B cell (primary cell): Measurements from ENCODE around the gene UBTD1. TPM values are rescaled to one million over a fixed set of nuclear protein-coding genes. Genes with fewer than 3 reads are reported as not detected.

ENCODE experiments used
- ATAC-seq: fragments of 200-7000 bp; cut with Tn5 transposase; one replicate; pipeline ENCODE4 v1.10.0; 2021; ENCODE audit warnings: low read depth, mild to moderate bottlenecking, moderate number of reproducible peaks, moderate library complexity
- CTCF ChIA-PET: fragments of 350-600 bp; sonication (Branson Sonifier 250); formaldehyde crosslinking; loops from one replicate; lab custom pipeline; 2021; ENCODE audit warnings: antibody characterized with exemption, inconsistent platforms; lab: Charles Lee
- POLR2A ChIA-PET: fragments of 350-600 bp; sonication (Branson Sonifier 250); formaldehyde crosslinking; loops from one replicate; lab custom pipeline; 2021; ENCODE audit warnings: antibody characterized with exemption; lab: Charles Lee
- DNase-seq: peaks from one replicate; pipeline ENCODE4 v3.0.0; 2013
- H2AFZ ChIP-seq: 2 replicates; pipeline ENCODE4 v1.6.1; 2012; ENCODE audit warnings: mild to moderate bottlenecking, low read depth, low read length; ENCODE audit not compliant: insufficient read depth, poor library complexity, severe bottlenecking
- H3K27ac ChIP-seq, 2 donors: 1 replicate in 1 of 2; 2 replicates in 1 of 2; pipeline ENCODE4 v1.5.1; 2012 to 2013; ENCODE audit warnings: low read length in 2 of 2, mild to moderate bottlenecking in 2 of 2, moderate library complexity in 1 of 2
- H3K27me3 ChIP-seq, 4 experiments: fragments of 200-600 bp in 1 of 4; sonication (generic) in 1 of 4; replicated peaks in 1 of 4; 1 replicate in 2 of 4; 2 replicates in 2 of 4; pipeline versions ENCODE4 v1.6.1 to v1.7.0; 2013 to 2016; ENCODE audit warnings: low read length in 3 of 4, mild to moderate bottlenecking in 2 of 4, mixed read lengths in 1 of 4, moderate library complexity in 1 of 4; ENCODE audit not compliant: insufficient read depth in 4 of 4, control insufficient read depth in 3 of 4; ENCODE audit errors: control extremely low read depth in 1 of 4
- H3K36me3 ChIP-seq, 2 experiments: replicated peaks in 1 of 2; 1 replicate in 1 of 2; 2 replicates in 1 of 2; pipeline versions ENCODE4 v1.6.1 to v1.7.1; 2013; ENCODE audit warnings: low read length in 1 of 2; ENCODE audit not compliant: insufficient read depth in 2 of 2, control insufficient read depth in 1 of 2; ENCODE audit errors: control extremely low read depth in 1 of 2, extremely low read depth in 1 of 2
- H3K4me1 ChIP-seq, 2 donors: fragments of 200-600 bp in 1 of 2; sonication (generic) in 1 of 2; 1 replicate in 1 of 2; 2 replicates in 1 of 2; pipeline versions ENCODE4 v1.5.1 to v1.6.1; 2013 to 2017; ENCODE audit warnings: low read length in 2 of 2; ENCODE audit not compliant: control insufficient read depth in 2 of 2, insufficient read depth in 2 of 2
- H3K4me2 ChIP-seq: replicated peaks from 2 replicates; pipeline ENCODE3; 2012; ENCODE audit warnings: mild to moderate bottlenecking, low read depth, low read length; ENCODE audit not compliant: poor library complexity, severe bottlenecking
- H3K4me3 ChIP-seq, 5 experiments: fragments of 200-600 bp in 1 of 5; sonication (generic) in 1 of 5; 1 replicate in 3 of 5; 2 replicates in 2 of 5; pipeline versions ENCODE4 v1.5.1 to v1.7.0; 2011 to 2016; ENCODE audit warnings: low read length in 4 of 5, mild to moderate bottlenecking in 4 of 5, low read depth in 2 of 5, control low read depth in 1 of 5, moderate library complexity in 1 of 5; ENCODE audit not compliant: insufficient read depth in 1 of 5; ENCODE audit errors: control extremely low read depth in 1 of 5, extremely low read depth in 1 of 5
- H3K79me2 ChIP-seq: fragments of 200-600 bp; sonication (generic); one replicate; pipeline ENCODE4 v1.6.0; 2016; ENCODE audit warnings: low read length; ENCODE audit not compliant: control insufficient read depth, insufficient read depth
- H3K9ac ChIP-seq: fragments of 200-600 bp; sonication (generic); 2 replicates; pipeline ENCODE4 v1.6.1; 2017; ENCODE audit warnings: mild to moderate bottlenecking, low read length, moderate library complexity
- H3K9me3 ChIP-seq, 3 donors: one replicate each; pipeline versions ENCODE4 v1.6.1 to v1.7.1; 2013; ENCODE audit warnings: low read length in 2 of 3; ENCODE audit not compliant: control insufficient read depth in 2 of 3, insufficient read depth in 1 of 3; ENCODE audit errors: control extremely low read depth in 1 of 3
- H4K20me1 ChIP-seq: 2 replicates; pipeline ENCODE4 v1.6.0; 2012; ENCODE audit warnings: mild to moderate bottlenecking, low read length; ENCODE audit not compliant: insufficient read depth, control insufficient read depth, poor library complexity, severe bottlenecking
- H3K27ac Mint-ChIP-seq: one replicate; pipeline ENCODE4 v1.8.0; 2021; ENCODE audit warnings: mixed read lengths
- H3K27me3 Mint-ChIP-seq: one replicate; pipeline ENCODE4 v1.8.0; 2021; ENCODE audit warnings: mixed read lengths
- H3K4me1 Mint-ChIP-seq: one replicate; pipeline ENCODE4 v1.8.0; 2021; ENCODE audit warnings: mixed read lengths
- H3K4me3 Mint-ChIP-seq: one replicate; pipeline ENCODE4 v1.8.0; 2021; ENCODE audit warnings: mixed read lengths
- H3K9me3 Mint-ChIP-seq: one replicate; pipeline ENCODE4 v1.8.0; 2022; ENCODE audit warnings: mixed read lengths; ENCODE audit not compliant: insufficient read depth
- CTCF ChIP-seq: fragments of 200-600 bp; IDR thresholded peaks from one replicate; pipeline ENCODE4 v1.8.0; 2022; ENCODE audit warnings: antibody characterized with exemption, mild to moderate bottlenecking
- EZH2 ChIP-seq: IDR thresholded peaks from 2 replicates; pipeline ENCODE4 v1.6.1; 2012; ENCODE audit warnings: borderline replicate concordance, low read depth, mild to moderate bottlenecking, moderate library complexity, low read length; ENCODE audit not compliant: insufficient read depth, poor library complexity, severe bottlenecking
- WGBS: methylation state at CpG from one replicate; pipeline ENCODE4 v1.1.5; 2013; ENCODE audit warnings: missing lambda C conversion rate; ENCODE audit not compliant: insufficient coverage; 5-methylcytosine and 5-hydroxymethylcytosine counted together
- intact Hi-C: fragments of 100-400 bp; cut with micrococcal nuclease; formaldehyde crosslinking; loops from one replicate; pipeline ENCODE4 v1.10.0; 2022
- polyA plus RNA-seq: library from polyadenylated mRNA; depleted of rRNA; stranded (reverse); fragments of >200 nt; gene quantifications from 2 replicates; pipeline ENCODE4 v1.2.3, GENCODE V29; 2012
- total RNA-seq, 2 donors: library from RNA; stranded (reverse); fragments of 120-200 nt in 1 of 2; gene quantifications; 1 replicate in 1 of 2; 2 replicates in 1 of 2; pipeline versions ENCODE4 v1.2.3 to v1.2.4, GENCODE V29; 2013 to 2022

The UBTD1 gene
- total and polyA plus RNA-seq, 2 donors (not counting 1 experiment from before 2014, with no cell fraction given) = 1.3 to 1.8 TPM

GRCh38 chr10:97532935-97533671, 34.4 kb downstream of the UBTD1 start:
- Mint-ChIP-seq H3K4me1 (no peaks in the 10 kb centered on the region), H3K27ac (no peak overlapping the region), H3K27me3 (no peaks in the 10 kb centered on the region), H3K4me3 (no peak overlapping the region), H3K9me3 (peaks cover 2% of the 10 kb centered on the region)
- H3K27ac ChIP-seq = no peak overlapping the region
- ChIA-PET POLR2A (interaction anchor here (0.6 kb wide), 1 partner anchor 1625 kb away, joined by 3 read pairs; no protein-coding TSS in a partner anchor), CTCF (interaction anchor here (1.0 kb wide), 1 partner anchor 23 kb away, joined by 4 read pairs; no protein-coding TSS in a partner anchor)
- H3K4me2 ChIP-seq = no peak overlapping the region
- H3K36me3 ChIP-seq = no peaks in the 10 kb centered on the region
- no peak overlapping the region for H2AFZ ChIP-seq
- intact Hi-C loops = no loop called here
- H3K9me3 ChIP-seq = no peaks in the 10 kb centered on the region
- no peaks in the 10 kb centered on the region for H3K4me1 ChIP-seq
- no peaks in the 10 kb centered on the region for H3K79me2 ChIP-seq
- no peaks in the 10 kb centered on the region for H4K20me1 ChIP-seq
- DNase-seq = no peak
- H3K4me3 ChIP-seq = no peak overlapping the region
- H3K27me3 ChIP-seq = no peaks in the 10 kb centered on the region
- no peak for ATAC-seq
- WGBS = 78% methylated on average over 6 of the region's 12 CpGs
- TF ChIP-seq EZH2 (no peak), CTCF (no peak)
- no peak overlapping the region for H3K9ac ChIP-seq

- 89% methylated on average over 5 of the region's 6 CpGs for WGBS
Measured at GRCh38 chr10:97533888-97534287, 35.2 kb downstream of the UBTD1 start.

More at GRCh38 chr10:97533888-97534287, 35.2 kb downstream of the UBTD1 start:
- POLR2A ChIA-PET = interaction anchor here (0.6 kb wide), 1 partner anchor 1626 kb away, joined by 3 read pairs; no protein-coding TSS in a partner anchor
- Histone ChIP-seq H4K20me1 (no peaks in the 10 kb centered on the region), H3K4me2 (no peak overlapping the region), H3K4me1 (no peaks in the 10 kb centered on the region), H3K9ac (no peak overlapping the region), H3K4me3 (no peak overlapping the region), H3K9me3 (no peaks in the 10 kb centered on the region), H3K36me3 (no peaks in the 10 kb centered on the region), H2AFZ (no peak overlapping the region), H3K27me3 (no peaks in the 10 kb centered on the region), H3K79me2 (no peaks in the 10 kb centered on the region), H3K27ac (no peak overlapping the region)
- Mint-ChIP-seq H3K4me3 (no peak overlapping the region), H3K27me3 (no peaks in the 10 kb centered on the region), H3K4me1 (no peaks in the 10 kb centered on the region), H3K27ac (no peak overlapping the region), H3K9me3 (peaks cover 2% of the 10 kb centered on the region)
- CTCF ChIA-PET = interaction anchor here (1.0 to 2.6 kb wide), 2 partner anchors 18 to 23 kb away, joined by 4 to 8 read pairs; no protein-coding TSS in a partner anchor
- intact Hi-C loops = no loop called here
- TF ChIP-seq CTCF = no peak
- no peak for TF ChIP-seq EZH2
- DNase-seq (no peak), ATAC-seq (no peak)
